GM12872 (cell line): ENCODE measurements around the gene PHYHD1.

Experiments
- TF ChIP-seq, protein P1 (sequence below): IDR thresholded peaks from 3 replicates; pipeline ENCODE4 v1.5.1; 2011; ENCODE audit warnings: low read depth, mild to moderate bottlenecking, low read length, moderate library complexity; ENCODE audit not compliant: insufficient read depth

Gene PHYHD1

DNA sequence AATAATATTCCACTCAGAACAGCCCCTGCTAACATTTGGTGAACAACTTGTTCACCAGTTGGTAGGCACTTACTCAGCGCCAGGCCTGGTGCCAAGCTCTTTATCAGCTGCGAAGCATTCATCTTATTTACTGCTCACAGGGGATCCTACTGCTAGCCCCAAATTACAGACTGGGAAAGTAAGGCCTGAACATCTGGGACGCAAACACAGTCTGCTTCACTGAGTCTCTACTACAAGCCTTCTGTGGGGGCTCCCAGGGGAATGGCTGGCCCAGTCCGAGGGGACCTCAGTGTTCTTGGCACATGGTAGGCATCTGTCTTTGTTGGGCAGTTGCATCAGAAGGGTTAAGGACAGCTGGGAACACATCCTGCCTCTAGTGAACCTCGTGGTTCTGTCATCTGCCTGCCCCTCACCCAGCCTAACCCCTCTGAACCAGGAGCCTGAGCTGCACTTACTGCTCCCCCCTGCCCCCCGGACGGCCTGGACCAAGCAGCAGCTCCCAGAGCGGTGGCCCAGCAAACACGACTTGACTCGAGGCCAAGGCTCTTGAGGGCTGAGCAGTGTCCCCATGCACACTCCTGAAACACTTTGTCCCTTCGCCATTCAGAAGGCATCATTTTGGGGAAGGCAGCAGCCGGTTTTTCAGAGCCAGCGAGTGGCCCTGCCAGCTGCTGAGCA lies at the start of gene PHYHD1:
Gene PHYHD1 (plus strand): TSS at position 602 of the 678 bp plus-strand sequence. CDS start 1,342 bp downstream, outside the sequence.
- TF ChIP-seq, protein P1, sequence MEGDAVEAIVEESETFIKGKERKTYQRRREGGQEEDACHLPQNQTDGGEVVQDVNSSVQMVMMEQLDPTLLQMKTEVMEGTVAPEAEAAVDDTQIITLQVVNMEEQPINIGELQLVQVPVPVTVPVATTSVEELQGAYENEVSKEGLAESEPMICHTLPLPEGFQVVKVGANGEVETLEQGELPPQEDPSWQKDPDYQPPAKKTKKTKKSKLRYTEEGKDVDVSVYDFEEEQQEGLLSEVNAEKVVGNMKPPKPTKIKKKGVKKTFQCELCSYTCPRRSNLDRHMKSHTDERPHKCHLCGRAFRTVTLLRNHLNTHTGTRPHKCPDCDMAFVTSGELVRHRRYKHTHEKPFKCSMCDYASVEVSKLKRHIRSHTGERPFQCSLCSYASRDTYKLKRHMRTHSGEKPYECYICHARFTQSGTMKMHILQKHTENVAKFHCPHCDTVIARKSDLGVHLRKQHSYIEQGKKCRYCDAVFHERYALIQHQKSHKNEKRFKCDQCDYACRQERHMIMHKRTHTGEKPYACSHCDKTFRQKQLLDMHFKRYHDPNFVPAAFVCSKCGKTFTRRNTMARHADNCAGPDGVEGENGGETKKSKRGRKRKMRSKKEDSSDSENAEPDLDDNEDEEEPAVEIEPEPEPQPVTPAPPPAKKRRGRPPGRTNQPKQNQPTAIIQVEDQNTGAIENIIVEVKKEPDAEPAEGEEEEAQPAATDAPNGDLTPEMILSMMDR, result no peak

DNA sequence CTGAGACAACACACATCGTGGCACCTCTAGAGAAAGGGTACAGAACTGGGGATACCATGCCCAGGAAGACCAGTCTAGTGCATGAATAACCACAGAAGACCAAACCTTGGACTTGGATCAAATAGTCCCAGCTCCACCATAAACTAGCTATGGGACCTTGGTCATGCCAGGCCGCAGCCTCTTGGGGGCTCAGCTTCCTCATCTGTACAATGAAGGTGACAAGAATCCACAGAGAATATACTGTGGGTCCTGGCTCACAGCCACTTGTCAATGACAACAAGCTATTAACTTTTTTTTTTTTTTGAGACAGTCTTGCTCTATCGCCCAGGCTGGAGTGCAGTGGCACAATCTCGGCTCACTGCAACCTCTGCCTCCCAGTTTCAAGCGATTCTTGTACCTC lies 42.9 kb upstream of the PHYHD1 start:
- TF ChIP-seq, protein P1, result no peak

DNA sequence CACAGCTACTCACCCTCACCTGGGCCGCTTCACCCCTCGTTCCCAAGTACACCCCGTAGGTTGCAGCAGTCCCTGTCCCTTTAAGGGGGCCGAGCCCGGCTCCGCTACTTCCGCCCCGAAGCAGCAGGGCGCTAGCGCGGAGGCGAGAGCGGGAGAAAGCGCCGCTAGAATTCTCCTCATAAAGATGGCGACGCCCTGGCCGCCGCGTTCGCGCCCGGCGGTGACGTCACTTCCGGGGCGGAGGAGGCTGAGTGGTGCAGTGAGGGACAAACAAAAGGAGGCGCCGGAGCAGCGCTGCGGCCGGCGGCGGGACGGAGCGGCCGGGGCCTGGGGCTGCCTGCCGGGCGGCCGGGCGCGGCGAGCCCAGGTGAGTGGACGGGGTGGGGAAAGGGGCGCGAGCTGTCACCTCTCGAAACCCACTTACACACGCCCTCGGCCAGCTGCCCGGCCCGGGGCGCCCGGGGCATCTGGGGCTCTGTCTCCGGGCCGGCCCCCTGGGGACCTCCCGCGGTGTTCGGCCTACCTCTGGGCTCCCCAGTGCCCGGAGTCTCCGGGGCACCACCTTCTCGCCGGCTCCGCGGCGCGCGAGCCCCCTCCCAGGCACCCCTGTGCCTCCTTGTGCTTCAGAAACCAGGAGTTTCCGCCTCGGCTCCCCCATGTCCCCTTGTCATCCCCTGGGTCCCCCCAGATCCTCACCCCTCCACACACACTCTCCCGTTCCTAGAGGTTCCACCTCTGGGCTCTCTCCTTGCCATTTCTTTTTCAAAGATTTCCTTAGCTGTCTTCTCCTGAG lies 38.7 kb upstream of the PHYHD1 start, which contains the start of the genes KYAT1 and LRRC8A:
Gene KYAT1 (minus strand): TSS at position 67 of the 793 bp plus-strand sequence. CDS start 36,545 bp downstream, outside the sequence.
Gene LRRC8A (plus strand): TSS at position 250 of the 793 bp plus-strand sequence. CDS start 25,032 bp downstream, outside the sequence.
- TF ChIP-seq, protein P1, result no peak

DNA sequence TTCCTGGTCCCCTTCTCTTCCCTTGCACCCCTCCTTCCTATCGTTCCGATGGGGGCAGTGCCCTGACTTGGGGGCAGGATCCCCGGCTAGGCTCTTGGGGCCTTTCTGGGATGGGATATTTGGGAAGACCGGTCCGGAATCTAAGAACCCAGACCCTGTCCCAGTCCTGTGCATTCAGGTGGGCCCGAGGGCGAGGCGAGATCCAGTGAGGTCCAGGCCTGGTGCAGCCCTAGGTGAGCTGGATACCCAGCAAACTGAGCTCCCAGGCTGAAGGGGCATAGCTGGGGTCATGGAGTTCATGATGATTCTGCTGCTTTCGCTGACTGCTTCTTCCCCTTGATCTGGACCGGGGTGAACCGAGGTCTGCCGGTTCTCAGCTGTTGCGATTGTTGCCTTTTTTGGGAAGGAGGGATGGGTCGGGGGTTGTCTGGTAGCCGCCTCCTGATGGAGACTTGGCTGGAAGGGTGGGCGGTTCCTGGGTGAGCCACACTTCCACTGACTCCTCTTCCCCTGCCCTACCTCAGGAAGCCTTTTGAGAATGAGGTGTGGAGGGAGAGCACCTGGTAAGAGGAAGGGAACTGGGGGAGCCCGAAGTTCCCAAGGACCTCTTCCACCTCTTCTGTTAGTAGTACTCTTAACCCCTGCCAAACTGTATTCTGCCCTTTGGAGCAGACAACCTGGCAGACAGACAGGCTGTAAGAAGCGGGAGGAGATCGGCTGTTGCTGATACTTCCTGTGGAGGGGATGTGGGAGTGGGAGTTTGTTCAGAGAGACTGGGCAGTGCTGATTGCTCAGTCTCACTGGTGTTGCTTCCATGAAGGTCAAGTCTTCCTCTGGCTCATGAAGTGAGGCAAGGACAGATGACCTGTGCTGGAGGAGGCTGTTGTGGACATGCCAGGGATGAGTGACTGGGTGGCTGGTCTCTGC lies 37.8 kb upstream of the PHYHD1 start:
- TF ChIP-seq, protein P1, result no peak

DNA sequence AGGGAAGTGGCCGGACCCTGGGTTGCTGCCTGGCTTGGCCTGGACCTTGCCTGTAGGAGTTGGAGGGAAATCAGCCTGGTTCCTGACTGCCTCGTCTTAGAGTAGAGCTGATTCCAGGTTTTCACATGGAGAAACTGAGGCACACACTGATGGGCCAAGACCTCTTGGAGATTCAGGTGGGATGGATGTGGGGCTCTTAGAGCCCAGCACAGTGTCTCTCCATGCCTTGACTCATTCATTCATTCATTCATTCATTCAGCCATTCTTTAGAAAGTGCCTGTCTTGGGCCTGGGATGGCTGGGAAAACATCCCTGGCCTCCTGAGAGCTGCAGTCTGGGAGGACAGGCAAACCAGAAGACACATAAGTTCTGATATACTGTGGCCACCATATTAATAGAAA lies 36.6 kb upstream of the PHYHD1 start:
- TF ChIP-seq, protein P1, result no peak

DNA sequence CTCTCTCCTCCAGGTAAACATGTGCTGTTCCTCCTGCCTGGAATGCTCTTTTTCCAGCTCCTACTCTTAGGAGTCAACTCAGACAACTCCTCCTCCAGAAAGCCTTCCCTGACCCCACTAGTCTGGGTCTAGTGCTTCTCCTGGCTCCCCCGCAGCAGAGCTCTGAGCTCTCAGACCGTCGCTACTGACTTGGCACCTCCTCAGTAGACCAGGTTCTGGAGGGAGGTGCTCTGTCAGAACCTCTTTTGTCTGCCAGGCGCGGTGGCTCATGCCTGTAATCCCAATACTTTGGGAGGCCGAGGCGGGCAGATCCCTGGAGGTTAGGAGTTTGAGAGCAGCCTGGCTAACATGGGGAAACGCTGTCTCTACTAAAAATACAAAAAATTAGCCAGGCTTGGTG lies 35.4 kb upstream of the PHYHD1 start:
- TF ChIP-seq, protein P1, result no peak

DNA sequence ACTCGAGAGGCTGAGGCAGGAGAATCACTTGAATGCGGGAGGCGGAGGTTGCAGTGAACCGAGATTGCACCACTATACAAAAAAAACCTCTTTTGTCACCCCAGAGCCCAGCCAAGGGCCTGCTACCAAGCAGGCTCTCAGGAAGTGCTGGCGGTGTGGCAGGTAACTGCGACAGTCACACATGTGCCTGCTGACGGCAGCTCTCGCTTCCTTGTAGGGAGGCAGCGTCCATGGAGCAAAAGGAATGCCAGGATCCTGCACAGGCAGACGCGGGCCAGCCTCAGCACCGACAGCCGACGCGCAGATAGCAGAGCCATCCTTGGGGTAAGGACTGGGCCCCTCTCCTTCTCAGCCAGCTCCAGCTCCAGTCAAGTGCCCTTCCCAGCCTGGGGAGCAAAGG lies 35.0 kb upstream of the PHYHD1 start:
- TF ChIP-seq, protein P1, result no peak
